ENCODE results near the gene LIF. TPM values are rescaled to one million over a fixed set of nuclear protein-coding genes. Genes with fewer than 3 reads are reported as not detected.

Gene LIF
- polyA plus RNA-seq, 2 of the 4 experiments (the other 2 are of a cell fraction), result 40.7 to 54.5 TPM

GRCh38 chr22:30196141-30196879 lies 50.2 kb downstream of the LIF start (continued):
- peak; percentile 80 for TF ChIP-seq MAX (IDR thresholded peaks at IDR 0.05)
- TF ChIP-seq SREBF2 (IDR thresholded peaks at IDR 0.05), result no peak
- peak; percentile 12; the same call in 2 of the 3 replicates for TF ChIP-seq SMC3 (IDR thresholded peaks at IDR 0.05)
- no peak for TF ChIP-seq EHMT2 (IDR thresholded peaks at IDR 0.05; ENCODE audit: low read depth)
- TF ChIP-seq NFE2L2 (conservative IDR thresholded peaks at IDR 0.05; ENCODE audit: low read length), result peak; percentile 90
- TF ChIP-seq CHD2 (IDR thresholded peaks at IDR 0.05; ENCODE audit: low read length, partially characterized antibody), result peak; percentile 72
- TF ChIP-seq MYC (IDR thresholded peaks at IDR 0.05; ENCODE audit: borderline replicate concordance, low read length), result peak; percentile 3; the same call in 1 of the 2 replicates
- no peak; the same call in 1 of the 2 replicates for TF ChIP-seq EHF (CRISPR knock-in tag; IDR thresholded peaks at IDR 0.05)
- TF ChIP-seq RFX5 (IDR thresholded peaks at IDR 0.05), result no peak
- TF ChIP-seq CBX2 (IDR thresholded peaks at IDR 0.05; ENCODE audit: borderline replicate concordance, low read depth), result no peak
- no peak for TF ChIP-seq HMGXB4 (CRISPR knock-in tag; IDR thresholded peaks at IDR 0.05; ENCODE audit: borderline replicate concordance)
- no peak for TF ChIP-seq TFCP2L1 (CRISPR knock-in tag; IDR thresholded peaks at IDR 0.05)
- TF ChIP-seq JUN (IDR thresholded peaks at IDR 0.05), result peak; percentile 95 to 98; a peak in 4 of 5 replicates
- no peak for TF ChIP-seq CTCF (IDR thresholded peaks at IDR 0.05)
- no peak for TF ChIP-seq ZNF302 (CRISPR knock-in tag; IDR thresholded peaks at IDR 0.05)
- no peak for TF ChIP-seq HDAC2 (IDR thresholded peaks at IDR 0.05)
- TF ChIP-seq POLR2A (IDR thresholded peaks at IDR 0.05; ENCODE audit: low read length), result no peak
- no peak for TF ChIP-seq RCOR1 (IDR thresholded peaks at IDR 0.05; ENCODE audit: low read depth, low read length)
- TF ChIP-seq NR3C1 (IDR thresholded peaks at IDR 0.05), result no peak
- TF ChIP-seq FOXS1 (CRISPR knock-in tag; IDR thresholded peaks at IDR 0.05), result peak; percentile 91; the same call in 1 of the 2 replicates
- TF ChIP-seq ZSCAN20 (CRISPR knock-in tag; IDR thresholded peaks at IDR 0.05), result no peak
- TF ChIP-seq POLR2AphosphoS2 (conservative IDR thresholded peaks at IDR 0.05; ENCODE audit: low read length), result no peak
- no peak for TF ChIP-seq PHF8 (IDR thresholded peaks at IDR 0.05; ENCODE audit: borderline replicate concordance, low read depth)
- TF ChIP-seq ATOH8 (CRISPR knock-in tag; IDR thresholded peaks at IDR 0.05; ENCODE audit: low read depth), result no peak
- TF ChIP-seq ESRRA (IDR thresholded peaks at IDR 0.05; ENCODE audit: borderline replicate concordance, low read length), result no peak

Data from A549 (cell line).